Motor neuron (in vitro differentiated cells): ENCODE data around the gene MACROD2. TPM values are rescaled to one million over a fixed set of nuclear protein-coding genes. Genes with fewer than 3 reads are reported as not detected.
"Not testable (repeated sequence)": the region's sequence is repeated elsewhere in the genome, so short reads cannot be mapped to it uniquely, and the experiment has no call there.

ENCODE experiments used
- ATAC-seq, 8 experiments: fragments of 200-7000 bp; cut with Tn5 transposase; replicated peaks in 6 of 8; 2 replicates each; pipeline ENCODE4 v1.8.0; 2021; ENCODE audit warnings: mild to moderate bottlenecking in 8 of 8, moderate library complexity in 8 of 8
- H3K27ac ChIP-seq, 2 donors: fragments of 250-450 bp; sonication (Bioruptor Pico); 2 replicates each; pipeline ENCODE4 v1.9.0; 2021; ENCODE audit warnings: antibody characterized with exemption in 2 of 2, mild to moderate bottlenecking in 2 of 2, moderate library complexity in 1 of 2
- H3K4me1 ChIP-seq, 2 donors: fragments of 250-450 bp; sonication (Bioruptor Pico); replicated peaks in 1 of 2; 2 replicates each; pipeline ENCODE4 v1.6.1; 2021; ENCODE audit warnings: antibody characterized with exemption in 2 of 2, mild to moderate bottlenecking in 2 of 2, moderate library complexity in 1 of 2
- H3K4me3 ChIP-seq, 5 donors: fragments of 250-450 bp; sonication (Bioruptor Pico); 2 replicates each; pipeline ENCODE4 v1.9.0; 2021; ENCODE audit warnings: antibody characterized with exemption in 5 of 5, mild to moderate bottlenecking in 5 of 5, moderate library complexity in 4 of 5
- WGBS, 10 experiments: fragments of 450-650 bp; shearing (Covaris generic); methylation state at CpG; one replicate each; pipeline ENCODE4 v1.0.0; 2022; 5-methylcytosine and 5-hydroxymethylcytosine counted together
- in situ Hi-C, 9 experiments: fragments of 400-800 bp; cut with MboI; loops; one replicate each; pipeline ENCODE4 v1.15.0; 2021; ENCODE audit warnings: low sequenced_read_pairs in 9 of 9, low pct_unique_long_range_greater_than_20kb in 2 of 9; ENCODE audit not compliant: unreplicated experiment in 9 of 9
- total RNA-seq, 8 experiments: library from RNA; unstranded; fragments of 300-600 nt; gene quantifications; 2 replicates each; pipeline versions ENCODE4 v1.2.3 to v1.2.4, GENCODE V29; 2022

Gene MACROD2
- total RNA-seq, 8 experiments from 2014 or later = 4.3 to 24.9 (median 10.4) TPM

DNA sequence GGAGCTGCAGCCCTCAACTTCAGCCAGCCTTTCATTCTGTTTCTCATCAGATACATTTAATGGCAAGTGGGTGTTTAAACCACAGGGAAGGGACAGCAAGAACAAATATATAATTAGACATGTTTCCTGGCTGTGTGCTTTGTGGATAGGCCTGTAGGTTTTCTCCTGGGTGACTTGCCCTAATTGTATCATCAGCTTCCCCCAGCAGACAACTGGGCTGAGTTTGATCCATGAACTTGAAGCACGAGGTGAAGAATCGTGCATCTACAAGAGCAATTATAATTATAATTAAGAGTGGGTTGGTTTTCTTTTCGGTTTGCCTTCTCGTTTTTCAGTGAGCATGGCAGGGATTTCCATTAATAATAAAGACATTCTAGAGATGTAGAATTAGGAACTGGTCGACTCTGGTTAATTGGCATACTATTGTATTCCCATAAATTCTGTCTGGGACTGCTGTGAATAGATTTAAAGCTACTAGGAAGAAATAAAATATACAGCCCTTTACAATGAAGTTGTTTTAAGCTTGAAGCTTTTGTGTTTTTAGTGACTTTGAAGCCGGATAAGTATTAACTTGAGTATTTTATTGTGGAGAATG lies 1525.7 kb downstream of the MACROD2 start:
- Histone ChIP-seq H3K4me1 (peaks cover 18 to 22% of the 10 kb centered on the region in 2 donors), H3K4me3 (no peak overlapping the region), H3K27ac (no peak overlapping the region)
- ATAC-seq = peak in 5 of 8 experiments; percentile 28 to 74 (median 56)
- 15 to 100% (median 53%) methylated on average over 1 to 6 of the region's 6 CpGs; no CpG with 5 or more reads in 1 of the 10 experiments for WGBS, 10 experiments
- in situ Hi-C loops = no loop called here

DNA sequence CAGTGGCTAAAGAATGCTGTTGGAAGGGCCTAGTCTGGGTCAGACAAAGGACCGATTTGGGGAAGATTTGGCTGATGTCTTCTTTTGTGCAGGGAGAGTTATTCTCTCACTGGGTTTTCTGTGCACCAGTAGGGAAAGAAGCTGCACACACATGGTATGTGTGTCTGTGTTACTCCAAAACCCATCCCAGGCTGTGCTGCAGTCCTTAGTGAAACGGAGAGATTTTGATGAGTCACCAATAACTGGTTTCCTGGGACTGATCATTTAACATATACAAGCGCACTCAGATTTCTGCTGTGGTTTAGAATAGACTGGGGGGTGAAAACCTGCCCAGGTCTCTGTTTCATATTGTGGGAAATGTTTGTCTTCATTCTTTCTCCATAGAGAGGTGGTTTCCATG lies 1528.1 kb downstream of the MACROD2 start:
- peak in 7 of 8 experiments; percentile 18 to 79 (median 65) for ATAC-seq
- H3K4me1 ChIP-seq = peaks cover 13% of the 10 kb centered on the region in 2 donors
- 29 to 100% (median 80%) methylated on average over 1 to 3 of the region's 3 CpGs; no CpG with 5 or more reads in 1 of the 10 experiments for WGBS, 10 experiments
- no peak overlapping the region for H3K27ac ChIP-seq
- no peak overlapping the region for H3K4me3 ChIP-seq
- in situ Hi-C loops = no loop called here

DNA sequence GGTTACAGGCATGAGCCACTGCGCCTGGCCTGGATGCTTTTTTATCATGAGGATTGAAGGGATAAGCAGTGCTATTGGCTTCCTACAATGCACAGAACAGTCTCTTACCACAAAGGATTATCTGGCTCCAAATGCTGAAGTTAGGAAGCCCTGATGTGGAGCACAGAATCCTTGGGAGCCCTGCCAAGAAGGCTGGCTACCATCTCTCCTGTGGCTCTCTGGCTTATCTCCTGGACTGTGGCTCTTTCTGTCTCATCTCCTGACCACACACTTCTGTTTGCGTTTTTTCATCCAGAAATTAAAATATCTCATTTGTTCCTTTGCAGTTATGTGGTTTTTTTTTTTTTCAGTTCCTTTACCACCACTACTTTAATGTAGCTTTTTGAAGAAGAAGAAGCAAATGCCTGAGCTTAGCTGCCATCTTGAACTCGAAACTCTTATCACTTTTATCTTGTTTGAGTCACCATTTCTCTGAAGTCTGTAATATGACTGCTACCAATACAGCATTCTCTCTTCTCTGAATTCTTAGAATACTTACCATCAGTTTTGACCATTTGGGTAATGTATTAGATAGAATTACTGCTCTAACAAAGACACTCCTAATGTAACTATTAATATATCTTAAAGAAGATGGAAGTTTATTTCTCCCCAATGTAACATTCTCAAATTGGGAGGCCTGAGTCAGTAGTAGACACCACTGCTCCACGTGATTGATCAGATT lies 1533.2 kb downstream of the MACROD2 start:
- ATAC-seq = no peak

GRCh38 chr20:15535863-15536262 lies 1540.5 kb downstream of the MACROD2 start:
- in situ Hi-C loops = no loop called here
- WGBS, 10 experiments = 39 to 85% (median 70%) methylated on average over 2 to 3 of the region's 3 CpGs; no CpG with 5 or more reads in 5 of the 10 experiments

More for the DNA sequence above, 1533.2 kb downstream of the MACROD2 start:
- in situ Hi-C loops = no loop called here
- 29 to 100% (median 80%) methylated on average over 2 to 4 of the region's 4 CpGs; no CpG with 5 or more reads in 1 of the 10 experiments for WGBS, 10 experiments
- H3K4me1 ChIP-seq = peaks cover under 1 to 4% of the 10 kb centered on the region in 2 donors
- no peak overlapping the region for H3K27ac ChIP-seq
- no peak overlapping the region for H3K4me3 ChIP-seq

GRCh38 chr20:15537200-15537599 lies 1541.9 kb downstream of the MACROD2 start:
- WGBS, 10 experiments = 67 to 100% (median 71%) methylated on average over 1 of the region's 1 CpG; no CpG with 5 or more reads in 3 of the 10 experiments
- peak in 2 of 8 experiments; percentile 75 to 89 for ATAC-seq
- H3K4me3 ChIP-seq, H3K27ac ChIP-seq, in situ Hi-C loops: not testable (repeated sequence)
- peaks cover 4 to 11% of the 10 kb centered on the region in 2 donors for H3K4me1 ChIP-seq

More at GRCh38 chr20:15535863-15536262, 1540.5 kb downstream of the MACROD2 start:
- ATAC-seq = peak in 1 of 8 experiments; percentile 66
- Histone ChIP-seq H3K4me1 (peaks cover 4 to 11% of the 10 kb centered on the region in 2 donors), H3K27ac (no peak overlapping the region), H3K4me3 (no peak overlapping the region)

DNA sequence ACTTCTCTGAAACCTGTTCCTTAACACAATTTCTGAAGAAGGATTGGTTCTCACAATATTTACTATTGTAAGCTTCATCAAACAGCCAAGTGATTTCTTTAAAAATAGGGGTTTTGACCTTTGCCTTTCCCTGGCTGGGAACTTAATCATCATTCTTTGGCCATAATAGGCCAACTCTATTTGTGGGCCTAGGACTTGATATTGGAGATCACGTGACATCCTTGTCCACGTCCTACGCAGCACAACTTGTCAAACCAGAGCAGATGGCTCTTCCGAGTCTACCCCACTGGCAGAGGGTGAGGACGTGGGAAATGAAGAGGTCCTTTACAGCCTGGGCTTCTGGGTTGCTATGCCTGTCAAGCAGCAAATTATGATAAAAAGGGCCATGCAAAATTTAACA lies 1547.3 kb downstream of the MACROD2 start:
- in situ Hi-C loops = no loop called here
- Histone ChIP-seq H3K27ac (no peak overlapping the region), H3K4me1 (peaks cover 5 to 8% of the 10 kb centered on the region in 2 donors), H3K4me3 (no peak overlapping the region)
- ATAC-seq = no peak
- WGBS, 10 experiments = 30 to 100% (median 75%) methylated on average over 1 to 5 of the region's 5 CpGs; no CpG with 5 or more reads in 1 of the 10 experiments

DNA sequence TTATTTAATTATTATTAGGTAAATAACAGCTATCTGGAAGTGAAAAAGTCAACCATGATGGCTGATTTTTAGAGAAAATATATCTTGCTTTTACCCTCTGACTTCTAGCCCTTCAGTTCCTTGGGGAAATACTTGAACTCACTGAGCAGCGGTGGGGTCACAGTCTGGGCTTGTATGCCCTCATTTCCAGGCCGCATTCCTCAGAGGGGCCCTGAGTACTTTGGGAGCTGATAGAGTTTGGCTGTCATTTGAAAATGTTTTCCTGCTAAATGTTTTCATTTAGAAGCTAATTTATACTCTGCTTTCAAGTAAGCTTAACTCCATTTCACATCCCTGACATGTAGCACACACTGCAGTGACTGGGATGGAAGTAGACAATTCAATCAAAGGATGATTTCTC lies 1549.4 kb downstream of the MACROD2 start:
- Histone ChIP-seq H3K4me1 (peaks cover 5 to 8% of the 10 kb centered on the region in 2 donors), H3K4me3 (no peak overlapping the region), H3K27ac (no peak overlapping the region)
- no peak for ATAC-seq
- 19 to 87% (median 72%) methylated on average over 1 to 2 of the region's 2 CpGs; no CpG with 5 or more reads in 4 of the 10 experiments for WGBS, 10 experiments
- in situ Hi-C loops = no loop called here

- peaks cover 5 to 8% of the 10 kb centered on the region in 2 donors for H3K4me1 ChIP-seq
- no peak for ATAC-seq
- WGBS, 10 experiments = 67 to 93% (median 76%) methylated on average over 2 of the region's 2 CpGs; no CpG with 5 or more reads in 4 of the 10 experiments
- H3K4me3 ChIP-seq = no peak overlapping the region
- H3K27ac ChIP-seq = no peak overlapping the region
- in situ Hi-C loops = no loop called here
These were observed 1551.3 kb downstream of the MACROD2 start for GRCh38 chr20:15546525-15547023.

DNA sequence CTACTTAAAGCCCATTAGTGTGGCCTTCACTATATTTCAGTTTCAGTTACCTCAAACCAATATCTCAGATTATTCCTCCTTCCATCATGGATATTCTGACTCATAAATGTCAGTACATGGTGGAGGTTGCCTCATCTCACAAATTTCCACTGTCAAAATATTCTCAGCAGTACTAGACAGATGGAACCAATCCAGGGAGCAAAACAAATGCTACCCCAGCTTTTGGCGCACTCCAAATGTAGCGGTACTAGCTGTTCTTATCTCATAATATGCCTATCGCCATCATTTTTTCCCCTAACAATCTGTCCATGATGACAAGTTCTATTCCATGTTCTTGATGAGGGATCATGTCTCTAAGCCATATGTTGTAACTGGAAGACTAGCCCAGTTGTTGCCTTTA lies 1551.8 kb downstream of the MACROD2 start:
- WGBS, 10 experiments = 80 to 100% (median 98%) methylated on average over 1 to 3 of the region's 3 CpGs; no CpG with 5 or more reads in 3 of the 10 experiments
- Histone ChIP-seq H3K4me3 (no peak overlapping the region), H3K27ac (no peak overlapping the region), H3K4me1 (peaks cover 5 to 8% of the 10 kb centered on the region in 2 donors)
- no peak for ATAC-seq
- in situ Hi-C loops = no loop called here

DNA sequence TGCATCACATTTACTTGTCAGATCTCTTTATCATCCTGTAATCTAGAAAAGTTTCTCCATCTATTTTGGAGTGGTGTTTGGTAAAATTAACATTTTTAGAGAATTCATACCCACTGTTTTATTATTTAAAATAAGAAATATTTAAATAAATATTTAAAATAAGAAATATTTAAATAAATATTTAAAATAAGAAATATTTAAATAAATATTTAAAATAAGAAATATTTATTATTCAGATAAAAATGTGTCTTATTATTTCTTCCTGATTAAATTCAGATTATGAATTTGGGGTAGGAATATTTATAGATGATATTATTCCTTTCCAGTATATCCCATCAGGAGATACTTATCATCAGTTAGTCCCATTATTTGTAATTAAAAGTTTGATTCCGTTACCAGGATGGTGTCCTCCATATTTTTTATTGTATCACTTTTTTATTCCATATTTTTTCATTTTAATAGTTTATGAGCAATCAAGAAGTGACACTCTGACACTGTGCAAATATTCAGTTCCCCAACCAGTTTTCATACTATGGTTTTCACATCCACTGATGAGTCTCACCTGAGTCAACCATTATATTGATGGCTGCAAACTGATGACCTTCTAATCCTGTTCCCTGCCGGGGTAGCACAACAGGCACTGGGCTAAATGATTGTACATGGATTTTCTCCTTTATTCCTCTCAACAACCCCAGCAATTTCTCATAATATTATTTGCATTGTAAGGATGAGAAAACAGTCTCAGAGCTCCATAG lies 1555.0 kb downstream of the MACROD2 start:
- 11 to 100% (median 84%) methylated on average over 1 to 2 of the region's 2 CpGs; no CpG with 5 or more reads in 1 of the 10 experiments for WGBS, 10 experiments
- in situ Hi-C loops = no loop called here
- peaks cover 0 to 2% of the 10 kb centered on the region in 2 donors for H3K4me1 ChIP-seq
- no peak overlapping the region for H3K27ac ChIP-seq
- H3K4me3 ChIP-seq = no peak overlapping the region
- ATAC-seq = no peak

- ATAC-seq = no peak
- 6 to 100% (median 61%) methylated on average over 1 to 2 of the region's 2 CpGs; no CpG with 5 or more reads in 2 of the 10 experiments for WGBS, 10 experiments
- in situ Hi-C loops = no loop called here
These were observed 1560.6 kb downstream of the MACROD2 start for GRCh38 chr20:15555913-15556312.

GRCh38 chr20:15556869-15557268 lies 1561.6 kb downstream of the MACROD2 start:
- WGBS, 10 experiments = 0 to 89% (median 22%) methylated on average over 1 of the region's 1 CpG; no CpG with 5 or more reads in 2 of the 10 experiments
- ATAC-seq = peak in 3 of 8 experiments; percentile 10 to 41 (median 11)
- in situ Hi-C loops = no loop called here
- H3K27ac ChIP-seq = no peak overlapping the region
- peaks cover 7 to 20% of the 10 kb centered on the region in 2 donors for H3K4me1 ChIP-seq
- no peak overlapping the region for H3K4me3 ChIP-seq

More at GRCh38 chr20:15555913-15556312, 1560.6 kb downstream of the MACROD2 start:
- H3K4me1 ChIP-seq = peaks cover 4 to 11% of the 10 kb centered on the region in 2 donors
- no peak overlapping the region for H3K27ac ChIP-seq
- no peak overlapping the region for H3K4me3 ChIP-seq
